ENCODE data around the gene PLEKHG7. TPM values are rescaled to one million over a fixed set of nuclear protein-coding genes. Genes with fewer than 3 reads are reported as not detected.
"Not testable (repeated sequence)": the region's sequence is repeated elsewhere in the genome, so short reads cannot be mapped to it uniquely, and the experiment has no call there.

PLEKHG7 gene
- total RNA-seq, 2 experiments from 2014 or later: not detected

GRCh38 chr12:92661269-92661668 is 41.5 kb upstream of the PLEKHG7 start:
- Mint-ChIP-seq H3K4me1 (ENCODE audit: low read depth) (no peaks in the 10 kb centered on the region), H3K9me3 (no peaks in the 10 kb centered on the region), H3K27ac (no peak overlapping the region), H3K27me3 (no peaks in the 10 kb centered on the region), H3K4me3 (no peak overlapping the region), H3K36me3 (ENCODE audit: low read depth) (no peaks in the 10 kb centered on the region)
- intact Hi-C loops (cut with DNase I, micrococcal nuclease): no loop called here
- H3K27ac ChIP-seq (ENCODE audit: low read depth in 1 of 2, low read length in 2 of 2): no peak overlapping the region
- ChIA-PET POLR2A (no interaction called here), CTCF (no interaction called here)
- ATAC-seq (ENCODE audit: poor library complexity) (no peak), DNase-seq (no peak)
- no peaks in the 10 kb centered on the region for H3K36me3 ChIP-seq (ENCODE audit: insufficient read depth, low read length)
- H3K27me3 ChIP-seq (ENCODE audit: control insufficient read depth in 1 of 2, insufficient read depth in 2 of 2, low read length in 2 of 2): no peaks in the 10 kb centered on the region
- no peak for TF ChIP-seq CTCF (IDR thresholded peaks at IDR 0.05)
- H3K9me3 ChIP-seq (ENCODE audit: control insufficient read depth in 1 of 2, insufficient read depth in 1 of 2, low read length in 2 of 2): no peaks in the 10 kb centered on the region
- no peak overlapping the region for H3K4me3 ChIP-seq (ENCODE audit: low read length)
- H3K4me1 ChIP-seq (ENCODE audit: insufficient read depth, low read length): no peaks in the 10 kb centered on the region

GRCh38 chr12:92665496-92665895 is 37.3 kb upstream of the PLEKHG7 start:
- H3K36me3 ChIP-seq (ENCODE audit: insufficient read depth, low read length): no peaks in the 10 kb centered on the region
- Mint-ChIP-seq H3K27me3 (no peaks in the 10 kb centered on the region), H3K36me3 (ENCODE audit: low read depth) (no peaks in the 10 kb centered on the region), H3K9me3 (no peaks in the 10 kb centered on the region), H3K4me3 (no peak overlapping the region), H3K27ac (no peak overlapping the region), H3K4me1 (ENCODE audit: low read depth) (no peaks in the 10 kb centered on the region)
- no peak for ATAC-seq (ENCODE audit: poor library complexity)
- CTCF ChIA-PET: no interaction called here
- H3K4me3 ChIP-seq (ENCODE audit: low read length): no peak overlapping the region
- no peaks in the 10 kb centered on the region for H3K27me3 ChIP-seq (ENCODE audit: control insufficient read depth in 1 of 2, insufficient read depth in 2 of 2, low read length in 2 of 2)
- DNase-seq: no peak
- TF ChIP-seq CTCF (IDR thresholded peaks at IDR 0.05): no peak
- H3K4me1 ChIP-seq (ENCODE audit: insufficient read depth, low read length): no peaks in the 10 kb centered on the region
- H3K9me3 ChIP-seq (ENCODE audit: control insufficient read depth in 1 of 2, insufficient read depth in 1 of 2, low read length in 2 of 2): no peaks in the 10 kb centered on the region
- POLR2A ChIA-PET: interaction anchor here (0.7 kb wide), 1 partner anchor 28 kb away, joined by 3 read pairs; no protein-coding TSS in a partner anchor
- H3K27ac ChIP-seq (ENCODE audit: low read depth in 1 of 2, low read length in 2 of 2): no peak overlapping the region
- intact Hi-C loops (cut with DNase I, micrococcal nuclease): no loop called here

GRCh38 chr12:92668739-92669138 is 34.0 kb upstream of the PLEKHG7 start:
- no peaks in the 10 kb centered on the region for H3K9me3 Mint-ChIP-seq
- Histone ChIP-seq H3K36me3 (ENCODE audit: insufficient read depth, low read length) (no peaks in the 10 kb centered on the region), H3K4me3 (ENCODE audit: low read length) (no peak overlapping the region), H3K27me3 (ENCODE audit: control insufficient read depth in 1 of 2, insufficient read depth in 2 of 2, low read length in 2 of 2) (no peaks in the 10 kb centered on the region), H3K27ac (ENCODE audit: low read depth in 1 of 2, low read length in 2 of 2) (no peak overlapping the region), H3K4me1 (ENCODE audit: insufficient read depth, low read length) (no peaks in the 10 kb centered on the region), H3K9me3 (ENCODE audit: control insufficient read depth in 1 of 2, insufficient read depth in 1 of 2, low read length in 2 of 2) (no peaks in the 10 kb centered on the region)
- H3K4me1 Mint-ChIP-seq (ENCODE audit: low read depth): no peaks in the 10 kb centered on the region
- ChIA-PET CTCF (interaction anchor here (0.5 to 1.2 kb wide), 2 partner anchors 12 to 142 kb away, joined by 3 read pairs; no protein-coding TSS in a partner anchor), POLR2A (no interaction called here)
- H3K27ac Mint-ChIP-seq: no peak overlapping the region
- no peaks in the 10 kb centered on the region for H3K36me3 Mint-ChIP-seq (ENCODE audit: low read depth)
- H3K4me3 Mint-ChIP-seq: no peak overlapping the region
- intact Hi-C loops (cut with DNase I, micrococcal nuclease): no loop called here
- H3K27me3 Mint-ChIP-seq: no peaks in the 10 kb centered on the region
- TF ChIP-seq CTCF (IDR thresholded peaks at IDR 0.05): no peak
- DNase-seq: no peak
- ATAC-seq (ENCODE audit: poor library complexity): no peak

GRCh38 chr12:92671524-92671923 is 31.3 kb upstream of the PLEKHG7 start:
- H3K27ac ChIP-seq (ENCODE audit: low read depth in 1 of 2, low read length in 2 of 2); H3K36me3 Mint-ChIP-seq (ENCODE audit: low read depth); CTCF ChIA-PET; H3K4me1 Mint-ChIP-seq (ENCODE audit: low read depth); H3K9me3 Mint-ChIP-seq; H3K9me3 ChIP-seq (ENCODE audit: control insufficient read depth in 1 of 2, insufficient read depth in 1 of 2, low read length in 2 of 2); intact Hi-C loops (cut with DNase I, micrococcal nuclease); H3K4me3 Mint-ChIP-seq; H3K4me1 ChIP-seq (ENCODE audit: insufficient read depth, low read length); H3K27me3 Mint-ChIP-seq; ATAC-seq (ENCODE audit: poor library complexity); H3K36me3 ChIP-seq (ENCODE audit: insufficient read depth, low read length); H3K27ac Mint-ChIP-seq; POLR2A ChIA-PET; H3K4me3 ChIP-seq (ENCODE audit: low read length); H3K27me3 ChIP-seq (ENCODE audit: control insufficient read depth in 1 of 2, insufficient read depth in 2 of 2, low read length in 2 of 2); DNase-seq: not testable (repeated sequence)
